ENCODE results near the gene DYRK1A. TPM values are rescaled to one million over a fixed set of nuclear protein-coding genes. Genes with fewer than 3 reads are reported as not detected.
A peak's percentile ranks its signal among the peaks of the same experiment; 100 is the strongest.

Gene DYRK1A
- total RNA-seq, 3 donors from 2014 or later = 53.8 to 60.1 (median 56.1) TPM

DNA sequence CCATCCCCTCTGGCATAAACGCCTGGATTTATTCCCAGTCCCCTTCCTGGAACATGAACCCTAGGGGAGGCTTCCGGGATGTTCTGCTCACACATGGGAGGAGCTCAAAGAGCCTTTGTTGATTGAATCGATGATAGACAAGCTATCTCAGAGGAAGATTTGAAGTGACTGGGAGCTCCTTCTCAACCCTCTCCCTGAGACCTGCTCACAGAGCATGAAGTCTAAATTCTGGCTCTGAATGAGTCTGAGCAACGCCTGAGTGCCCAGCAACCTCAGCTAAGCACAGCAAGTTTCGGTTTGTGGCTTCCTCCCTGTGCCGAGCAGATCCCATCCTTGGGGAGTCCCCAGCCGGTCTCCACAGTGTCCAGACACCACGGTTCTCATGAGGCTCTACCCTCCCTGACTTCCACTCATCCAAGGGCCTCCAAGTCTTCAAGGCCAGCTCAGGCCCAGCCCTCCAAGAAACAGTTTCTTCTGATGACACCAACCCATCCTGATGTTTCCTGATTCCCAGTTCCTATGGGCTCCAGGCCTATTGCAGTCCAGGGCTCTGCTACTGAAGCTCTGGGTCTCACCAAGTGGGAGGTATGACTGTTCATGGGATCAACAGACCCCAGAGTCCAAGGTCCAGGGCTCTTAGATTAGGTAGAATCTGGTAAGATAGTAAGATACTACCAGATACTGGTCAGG is 190.8 kb downstream of the DYRK1A start:
- Mint-ChIP-seq H3K9me3 (peaks cover 5% of the 10 kb centered on the region), H3K36me3 (ENCODE audit: insufficient read depth) (no peaks in the 10 kb centered on the region), H3K4me3 (no peak overlapping the region), H3K4me1 (ENCODE audit: low read depth) (no peaks in the 10 kb centered on the region), H3K27me3 (ENCODE audit: low read depth) (peaks cover 12% of the 10 kb centered on the region)
- no peak for DNase-seq
- no peak for ATAC-seq

DNA sequence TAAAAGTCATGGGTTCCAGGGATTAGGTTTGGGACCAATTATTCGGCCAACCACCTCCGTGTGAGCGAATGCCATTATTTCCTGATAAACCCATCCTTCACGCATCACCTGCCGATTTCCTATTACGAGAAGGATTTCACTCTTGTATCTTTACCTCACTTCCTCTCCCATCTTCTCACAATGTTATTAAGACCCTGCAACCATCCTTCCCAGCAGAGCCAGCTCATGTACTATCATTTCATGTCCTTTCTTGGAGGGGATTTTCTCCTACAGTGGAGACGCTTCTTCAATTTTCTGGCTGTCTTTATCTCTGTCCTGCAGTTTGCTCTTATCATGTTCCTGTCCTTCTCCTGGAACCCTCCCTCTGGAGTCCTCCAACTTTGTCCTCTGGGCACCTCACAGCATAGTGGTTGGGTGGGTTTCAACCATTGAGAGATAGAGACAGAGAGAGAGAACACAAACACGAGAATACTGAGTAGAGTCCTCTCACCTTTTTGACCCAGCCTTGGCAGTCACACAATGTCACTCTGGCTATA is 192.2 kb downstream of the DYRK1A start:
- Mint-ChIP-seq H3K36me3 (ENCODE audit: insufficient read depth) (no peaks in the 10 kb centered on the region), H3K9me3 (peaks cover 5% of the 10 kb centered on the region), H3K27me3 (ENCODE audit: low read depth) (peaks cover 9% of the 10 kb centered on the region), H3K4me1 (ENCODE audit: low read depth) (peaks cover 8% of the 10 kb centered on the region), H3K4me3 (no peak overlapping the region)
- DNase-seq = no peak
- ATAC-seq = no peak

- DNase-seq (no peak), ATAC-seq (no peak)
- H3K4me1 Mint-ChIP-seq (ENCODE audit: low read depth) = peaks cover 23% of the 10 kb centered on the region
- H3K36me3 Mint-ChIP-seq (ENCODE audit: insufficient read depth) = no peaks in the 10 kb centered on the region
- peaks cover under 1% of the 10 kb centered on the region for H3K27me3 Mint-ChIP-seq (ENCODE audit: low read depth)
- peaks cover 5% of the 10 kb centered on the region for H3K9me3 Mint-ChIP-seq
- H3K4me3 Mint-ChIP-seq = no peak overlapping the region
These were observed 193.8 kb downstream of the DYRK1A start for GRCh38 chr21:37560385-37560784.

GRCh38 chr21:37561506-37561905 is 194.9 kb downstream of the DYRK1A start:
- H3K9me3 Mint-ChIP-seq = peaks cover 5% of the 10 kb centered on the region
- DNase-seq = no peak
- no peaks in the 10 kb centered on the region for H3K36me3 Mint-ChIP-seq (ENCODE audit: insufficient read depth)
- no peak overlapping the region for H3K4me3 Mint-ChIP-seq
- no peaks in the 10 kb centered on the region for H3K27me3 Mint-ChIP-seq (ENCODE audit: low read depth)
- no peak for ATAC-seq
- peaks cover 26% of the 10 kb centered on the region for H3K4me1 Mint-ChIP-seq (ENCODE audit: low read depth)

DNA sequence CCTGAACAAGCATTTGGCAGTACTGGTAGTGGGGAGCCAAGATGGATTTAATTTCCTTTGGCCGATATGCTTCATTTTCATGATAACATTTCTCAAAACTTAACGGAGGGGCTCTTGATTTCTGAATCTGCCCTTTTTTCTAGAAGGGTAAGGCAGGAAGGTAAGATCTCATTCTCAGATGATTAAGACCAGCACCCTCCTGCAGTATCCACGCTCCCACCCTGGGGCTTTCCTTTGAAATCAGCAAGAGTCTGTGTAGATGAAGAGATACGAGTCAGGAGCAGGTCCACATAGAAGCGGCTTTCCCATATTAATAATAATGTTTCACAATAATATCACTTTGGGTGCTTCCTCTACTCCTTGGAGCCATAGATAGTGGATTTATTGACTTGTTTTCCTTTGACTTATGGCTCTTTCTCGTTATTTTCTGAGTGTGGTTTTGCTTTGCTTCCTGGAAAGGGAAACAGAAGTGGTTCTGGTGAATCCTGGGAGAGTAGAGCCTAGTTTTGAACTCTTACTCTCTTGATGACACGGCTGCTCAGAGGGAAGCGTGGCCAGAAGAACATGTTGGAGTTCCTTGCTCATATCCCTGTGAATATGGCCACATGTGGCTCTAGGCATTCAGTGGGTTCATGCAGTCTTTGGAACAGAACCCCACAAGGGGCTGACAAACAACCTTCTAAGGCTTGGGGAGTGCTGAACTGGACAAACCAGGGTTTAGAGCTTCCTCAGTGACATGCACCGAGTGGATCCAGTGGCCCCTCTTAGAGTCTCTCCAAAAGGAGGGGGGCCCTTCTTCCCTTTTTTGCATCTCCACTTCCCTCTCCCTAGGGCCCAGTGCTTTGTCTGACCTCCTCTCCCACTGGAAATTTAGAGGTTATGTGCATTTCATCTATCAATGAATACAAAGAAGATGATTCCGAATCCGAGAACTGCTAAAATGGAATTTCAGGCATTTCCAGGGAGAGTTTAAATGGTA is 195.7 kb downstream of the DYRK1A start:
- Mint-ChIP-seq H3K4me1 (ENCODE audit: low read depth) (peaks cover 26% of the 10 kb centered on the region), H3K36me3 (ENCODE audit: insufficient read depth) (no peaks in the 10 kb centered on the region), H3K27me3 (ENCODE audit: low read depth) (no peaks in the 10 kb centered on the region), H3K9me3 (peaks cover 5% of the 10 kb centered on the region), H3K4me3 (peak overlapping the region; percentile 94)
- ATAC-seq (no peak), DNase-seq (no peak)

DNA sequence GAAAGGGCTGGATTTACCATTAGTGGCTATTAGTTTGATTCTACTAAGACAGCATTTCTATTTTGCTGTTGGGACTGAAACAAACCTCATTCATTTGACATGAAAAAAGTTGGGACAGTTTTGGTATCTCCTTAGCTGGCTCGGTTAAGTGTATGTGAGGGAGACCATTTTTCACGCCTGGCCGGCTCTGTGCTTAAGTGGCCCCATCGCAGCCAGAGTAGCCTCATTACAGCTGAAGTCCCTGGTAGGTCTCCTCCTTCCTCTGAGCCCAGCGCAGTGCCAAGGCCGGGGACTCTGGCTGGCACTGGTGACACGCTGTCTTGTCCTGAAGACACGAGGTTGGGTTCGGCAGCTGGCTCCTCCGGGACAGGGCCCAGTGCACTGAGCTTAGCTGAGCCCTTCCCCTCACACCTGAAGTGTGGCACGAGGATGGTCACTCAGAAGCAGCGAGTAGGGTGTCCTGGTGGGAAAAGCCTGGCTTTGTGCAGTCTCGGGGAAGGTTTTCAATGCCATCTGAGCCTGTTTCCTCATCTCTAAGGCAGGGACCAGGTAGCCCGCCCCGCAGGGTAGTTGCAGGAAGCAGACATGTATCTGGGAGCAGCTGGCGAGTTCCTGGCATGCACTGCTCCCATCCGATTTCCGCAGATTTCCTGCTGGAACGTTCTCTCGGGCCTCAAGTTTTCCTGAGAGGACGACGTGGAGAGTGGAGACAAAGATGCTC is 196.5 kb downstream of the DYRK1A start:
- no peaks in the 10 kb centered on the region for H3K27me3 Mint-ChIP-seq (ENCODE audit: low read depth)
- peaks cover 5% of the 10 kb centered on the region for H3K9me3 Mint-ChIP-seq
- H3K4me1 Mint-ChIP-seq (ENCODE audit: low read depth) = peaks cover 26% of the 10 kb centered on the region
- peak overlapping the region; percentile 94 for H3K4me3 Mint-ChIP-seq
- DNase-seq (no peak), ATAC-seq (no peak)
- no peaks in the 10 kb centered on the region for H3K36me3 Mint-ChIP-seq (ENCODE audit: insufficient read depth)

DNA sequence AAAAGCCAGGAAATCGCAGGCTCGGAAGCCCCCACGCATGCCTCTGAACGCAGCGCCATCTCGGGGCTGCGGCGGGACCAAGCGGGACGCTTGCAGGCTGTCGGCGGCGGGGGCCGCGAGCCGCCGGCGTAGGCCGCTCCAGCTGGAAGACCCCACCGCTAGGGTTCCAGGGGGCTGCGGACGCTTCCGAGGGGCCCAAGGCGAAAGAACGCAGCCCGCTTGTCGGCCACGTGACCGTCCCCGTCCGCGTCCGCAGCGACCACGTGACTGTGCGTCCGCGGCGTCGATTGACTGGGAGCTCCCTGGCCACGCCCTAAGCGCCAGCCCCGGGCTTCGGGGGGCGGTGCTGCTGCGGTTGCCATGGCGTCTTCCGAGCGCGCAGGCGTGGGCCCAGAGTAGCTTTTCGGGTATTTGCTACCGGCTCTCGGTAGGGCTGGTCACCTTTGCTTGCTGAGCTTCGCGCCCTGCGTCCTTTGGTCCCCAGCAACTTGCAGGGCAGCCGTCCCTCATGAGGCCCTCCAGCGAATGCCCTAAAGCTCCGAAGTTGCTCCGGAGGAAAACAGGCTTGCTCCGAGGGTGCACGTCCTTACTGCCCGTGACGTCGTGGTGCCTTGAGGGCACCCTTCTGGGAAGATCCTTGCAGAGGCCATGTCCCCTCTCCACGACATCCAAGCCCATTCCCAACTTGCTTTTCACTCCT is 197.2 kb downstream of the DYRK1A start:
- Mint-ChIP-seq H3K9me3 (peaks cover 1% of the 10 kb centered on the region), H3K36me3 (ENCODE audit: insufficient read depth) (no peaks in the 10 kb centered on the region), H3K4me3 (peak overlapping the region; percentile 94), H3K4me1 (ENCODE audit: low read depth) (peaks cover 26% of the 10 kb centered on the region), H3K27me3 (ENCODE audit: low read depth) (no peaks in the 10 kb centered on the region)
- ATAC-seq = peak; percentile 84 to 85
- peak; percentile 89 for DNase-seq

- peak; percentile 90 for DNase-seq
- Mint-ChIP-seq H3K4me1 (ENCODE audit: low read depth) (peaks cover 26% of the 10 kb centered on the region), H3K36me3 (ENCODE audit: insufficient read depth) (no peaks in the 10 kb centered on the region), H3K4me3 (peak overlapping the region; percentile 94), H3K9me3 (no peaks in the 10 kb centered on the region), H3K27me3 (ENCODE audit: low read depth) (no peaks in the 10 kb centered on the region)
- ATAC-seq = peak; percentile 85 to 87
These were observed 197.9 kb downstream of the DYRK1A start for GRCh38 chr21:37564341-37564923.

DNA sequence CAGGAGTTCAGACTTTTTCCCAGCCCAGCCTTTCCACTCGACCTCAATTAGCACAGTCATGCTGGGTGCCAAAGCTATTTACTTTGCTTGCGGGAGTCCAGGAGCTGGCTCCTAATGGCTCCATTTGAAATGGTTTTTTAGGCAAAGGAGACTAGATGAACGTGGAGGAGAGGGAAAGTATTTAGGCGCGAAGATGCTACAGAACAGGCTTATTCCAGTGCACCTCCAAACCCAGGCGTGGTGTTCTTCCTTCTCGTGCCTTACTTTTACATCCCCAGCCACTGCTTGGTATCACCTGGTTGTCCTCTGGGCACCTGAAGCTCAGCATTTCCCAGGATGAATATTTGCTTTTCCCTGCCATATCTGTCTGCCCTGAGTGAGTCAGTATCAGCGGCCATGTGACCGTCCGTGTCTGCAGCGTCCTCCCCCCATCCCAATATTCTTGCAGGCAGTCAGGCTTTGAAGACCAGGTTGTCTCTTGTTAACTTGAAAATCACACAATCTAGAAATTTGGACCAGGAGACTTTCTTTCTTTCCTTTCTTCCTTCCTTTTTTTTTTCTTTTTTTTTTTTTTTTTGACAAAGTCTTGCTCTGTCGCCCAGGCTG is 198.5 kb downstream of the DYRK1A start:
- Mint-ChIP-seq H3K4me3 (peak overlapping the region; percentile 94), H3K9me3 (no peaks in the 10 kb centered on the region), H3K4me1 (ENCODE audit: low read depth) (peaks cover 26% of the 10 kb centered on the region), H3K36me3 (ENCODE audit: insufficient read depth) (no peaks in the 10 kb centered on the region), H3K27me3 (ENCODE audit: low read depth) (peaks cover under 1% of the 10 kb centered on the region)
- ATAC-seq (no peak), DNase-seq (no peak)

GRCh38 chr21:37565530-37566223 is 199.1 kb downstream of the DYRK1A start:
- Mint-ChIP-seq H3K9me3 (no peaks in the 10 kb centered on the region), H3K36me3 (ENCODE audit: insufficient read depth) (no peaks in the 10 kb centered on the region), H3K4me1 (ENCODE audit: low read depth) (peaks cover 26% of the 10 kb centered on the region), H3K27me3 (ENCODE audit: low read depth) (peaks cover 2% of the 10 kb centered on the region), H3K4me3 (peak overlapping the region; percentile 17)
- ATAC-seq (no peak), DNase-seq (no peak)

GRCh38 chr21:37566790-37567615 is 200.4 kb downstream of the DYRK1A start:
- ATAC-seq = no peak
- no peak for DNase-seq
- Mint-ChIP-seq H3K4me1 (ENCODE audit: low read depth) (peaks cover 26% of the 10 kb centered on the region), H3K9me3 (no peaks in the 10 kb centered on the region), H3K36me3 (ENCODE audit: insufficient read depth) (no peaks in the 10 kb centered on the region), H3K27me3 (ENCODE audit: low read depth) (peaks cover 2% of the 10 kb centered on the region), H3K4me3 (no peak overlapping the region)

GRCh38 chr21:37568415-37568814 is 201.8 kb downstream of the DYRK1A start:
- no peak overlapping the region for H3K4me3 Mint-ChIP-seq
- H3K9me3 Mint-ChIP-seq = no peaks in the 10 kb centered on the region
- H3K4me1 Mint-ChIP-seq (ENCODE audit: low read depth) = peaks cover 18% of the 10 kb centered on the region
- H3K27me3 Mint-ChIP-seq (ENCODE audit: low read depth) = peaks cover 5% of the 10 kb centered on the region
- ATAC-seq (no peak), DNase-seq (no peak)
- no peaks in the 10 kb centered on the region for H3K36me3 Mint-ChIP-seq (ENCODE audit: insufficient read depth)

Measured in activated T-cell treated with anti-CD3 and anti-CD28 coated beads, Interleukin-2, amount 50 U/mL, for 4 hours (primary cell).